GM06990 (cell line): ENCODE measurements around the gene EXOC3.
A peak's percentile ranks its signal among the peaks of the same experiment; 100 is the strongest.

Experiments
- DNase-seq: peaks from one replicate; pipeline ENCODE4 v3.0.0-alpha.2; 2011; ENCODE audit not compliant: insufficient read length; ENCODE audit errors: extremely low read depth
- H3K27me3 ChIP-seq: replicated peaks from 2 replicates; pipeline ENCODE4 v1.6.0; 2011; ENCODE audit warnings: low read length; ENCODE audit not compliant: control insufficient read depth, insufficient read depth
- H3K36me3 ChIP-seq: 2 replicates; pipeline ENCODE4 v1.5.1; 2011; ENCODE audit warnings: low read length; ENCODE audit not compliant: control insufficient read depth, insufficient read depth
- H3K4me3 ChIP-seq: replicated peaks from 2 replicates; pipeline ENCODE4 v1.5.1; 2011; ENCODE audit warnings: low read depth, mild to moderate bottlenecking, control low read depth, low read length
- TF ChIP-seq, protein P1 (sequence below): IDR thresholded peaks from 2 replicates; pipeline ENCODE4 v1.5.1; 2011; ENCODE audit warnings: low read length, control low read depth, mild to moderate bottlenecking, inconsistent platforms; ENCODE audit not compliant: insufficient read depth, poor library complexity, severe bottlenecking

Gene EXOC3

DNA sequence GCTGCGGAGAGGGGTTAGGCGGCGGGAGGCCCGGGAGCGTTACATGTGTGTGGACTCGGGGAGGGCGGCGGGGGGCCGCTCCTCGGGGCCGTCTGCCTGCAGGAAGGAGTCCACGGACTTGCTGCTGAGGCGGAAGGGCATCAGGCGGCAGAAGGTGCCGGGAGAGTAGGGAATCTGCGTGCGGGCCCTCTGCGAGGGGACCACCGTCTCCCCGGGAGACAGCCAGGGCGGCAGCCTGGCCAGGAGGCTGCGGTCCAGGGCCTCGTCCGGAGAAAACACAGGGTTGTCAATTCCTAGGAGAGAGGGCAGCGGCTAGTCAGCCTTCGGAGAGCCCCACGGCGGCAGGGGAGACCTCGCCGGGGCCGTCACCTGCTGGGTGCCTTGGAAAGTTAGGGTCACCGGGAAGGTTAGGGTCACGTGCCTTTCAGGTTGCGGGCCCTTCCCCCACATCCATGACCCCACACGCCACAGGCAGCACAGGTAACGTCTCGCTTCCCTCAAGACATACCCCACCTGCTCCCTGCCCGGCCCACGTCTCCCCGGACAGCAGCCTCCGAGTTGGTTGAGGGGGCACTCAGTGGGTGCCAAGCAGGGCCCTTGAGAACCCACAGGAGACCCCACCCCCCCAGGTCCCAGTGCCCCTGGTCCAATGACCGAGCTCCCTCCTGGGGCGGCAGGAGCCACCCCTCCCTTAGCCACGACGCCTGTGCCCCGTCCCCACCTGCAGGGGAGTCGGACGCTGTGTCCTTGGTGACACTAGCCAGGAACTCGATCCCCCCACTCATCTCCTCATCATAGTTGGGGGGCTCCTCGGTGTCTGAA is 32.1 kb downstream of the EXOC3 start:
- TF ChIP-seq, protein P1, sequence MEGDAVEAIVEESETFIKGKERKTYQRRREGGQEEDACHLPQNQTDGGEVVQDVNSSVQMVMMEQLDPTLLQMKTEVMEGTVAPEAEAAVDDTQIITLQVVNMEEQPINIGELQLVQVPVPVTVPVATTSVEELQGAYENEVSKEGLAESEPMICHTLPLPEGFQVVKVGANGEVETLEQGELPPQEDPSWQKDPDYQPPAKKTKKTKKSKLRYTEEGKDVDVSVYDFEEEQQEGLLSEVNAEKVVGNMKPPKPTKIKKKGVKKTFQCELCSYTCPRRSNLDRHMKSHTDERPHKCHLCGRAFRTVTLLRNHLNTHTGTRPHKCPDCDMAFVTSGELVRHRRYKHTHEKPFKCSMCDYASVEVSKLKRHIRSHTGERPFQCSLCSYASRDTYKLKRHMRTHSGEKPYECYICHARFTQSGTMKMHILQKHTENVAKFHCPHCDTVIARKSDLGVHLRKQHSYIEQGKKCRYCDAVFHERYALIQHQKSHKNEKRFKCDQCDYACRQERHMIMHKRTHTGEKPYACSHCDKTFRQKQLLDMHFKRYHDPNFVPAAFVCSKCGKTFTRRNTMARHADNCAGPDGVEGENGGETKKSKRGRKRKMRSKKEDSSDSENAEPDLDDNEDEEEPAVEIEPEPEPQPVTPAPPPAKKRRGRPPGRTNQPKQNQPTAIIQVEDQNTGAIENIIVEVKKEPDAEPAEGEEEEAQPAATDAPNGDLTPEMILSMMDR, result no peak
- Histone ChIP-seq H3K27me3 (no peaks in the 10 kb centered on the region), H3K36me3 (peaks cover 4% of the 10 kb centered on the region), H3K4me3 (peak overlapping the region; percentile 80)
- peak; percentile 48 for DNase-seq

DNA sequence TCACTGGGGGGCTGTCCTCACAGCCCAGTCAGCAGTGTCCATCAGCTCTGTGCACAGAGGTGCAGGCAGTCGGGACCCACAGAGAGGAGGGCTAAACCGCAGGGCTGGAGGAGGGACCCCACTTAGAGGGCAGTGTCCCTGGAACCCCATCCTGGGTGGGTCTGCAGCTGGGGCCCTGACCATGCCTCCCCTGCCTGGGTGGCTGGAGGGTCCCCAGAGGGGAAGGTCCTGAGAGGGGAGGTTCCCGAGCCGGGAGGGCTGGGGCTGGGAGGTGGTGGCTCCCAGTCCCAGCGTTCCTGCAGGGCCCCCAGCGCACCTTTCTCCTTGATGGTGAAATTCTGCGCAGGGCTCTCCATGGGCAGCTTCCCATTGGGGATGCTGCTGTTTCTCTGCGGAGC is 32.7 kb downstream of the EXOC3 start:
- DNase-seq, result no peak
- Histone ChIP-seq H3K27me3 (no peaks in the 10 kb centered on the region), H3K4me3 (peak overlapping the region; percentile 2; the same call in 1 of the 2 replicates), H3K36me3 (peaks cover 2% of the 10 kb centered on the region)
- TF ChIP-seq, protein P1, result no peak

DNA sequence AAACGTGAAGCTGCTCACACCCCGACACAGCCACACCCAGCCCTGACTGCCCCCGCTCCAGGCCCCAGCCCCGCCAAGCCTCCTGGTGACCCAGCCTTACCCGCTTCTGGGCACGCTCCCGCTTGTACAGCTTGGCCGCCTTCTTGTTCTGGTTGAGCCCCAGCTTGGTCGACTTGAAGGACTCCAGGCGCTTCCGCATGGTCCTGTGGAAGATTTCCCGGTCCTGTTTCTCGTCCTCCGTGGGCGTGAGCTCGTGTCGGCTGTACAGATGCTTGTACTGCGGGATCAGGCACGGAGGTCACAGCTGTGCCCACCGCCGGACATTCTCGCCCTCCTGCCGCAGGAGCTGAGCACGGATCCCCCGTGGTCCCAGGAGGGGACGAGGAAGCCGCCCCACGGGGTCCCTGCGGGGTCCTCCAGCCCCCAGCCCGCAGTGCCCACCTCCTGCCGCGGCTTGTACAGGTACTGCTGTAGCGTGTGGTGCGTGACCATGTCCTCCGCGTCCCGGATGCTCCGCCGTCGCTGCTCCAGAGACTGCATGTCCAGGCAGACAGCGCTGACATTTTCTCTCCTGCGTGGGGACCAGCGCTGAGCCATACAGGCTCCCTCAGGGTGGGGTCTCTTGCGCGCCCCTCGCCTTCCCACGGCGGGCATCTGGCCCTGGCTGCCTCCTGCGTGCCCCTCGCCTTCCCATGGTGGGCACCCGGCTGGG is 33.3 kb downstream of the EXOC3 start:
- Histone ChIP-seq H3K27me3 (no peaks in the 10 kb centered on the region), H3K36me3 (no peaks in the 10 kb centered on the region; the same call in none of the 2 replicates), H3K4me3 (no peak overlapping the region)
- DNase-seq, result no peak
- TF ChIP-seq, protein P1, result no peak

DNA sequence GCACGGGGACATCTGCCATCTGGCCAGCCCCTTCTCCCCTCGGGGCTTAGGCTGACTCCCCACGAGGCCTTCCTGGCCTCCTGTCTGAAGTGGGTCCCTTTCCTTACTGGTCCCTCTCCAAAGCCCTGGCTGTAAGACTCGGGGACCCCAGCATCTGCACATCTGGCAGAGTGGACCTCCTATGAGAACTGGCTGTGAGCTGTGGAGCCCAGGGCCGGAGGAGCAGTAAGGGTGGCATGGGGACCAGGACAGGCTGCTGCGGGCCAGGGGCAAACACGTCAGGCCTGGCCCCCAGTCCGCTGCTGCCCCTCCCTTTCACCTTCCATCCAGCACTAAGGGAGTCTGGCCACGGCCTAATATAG is 33.8 kb downstream of the EXOC3 start:
- TF ChIP-seq, protein P1, result no peak
- H3K27me3 ChIP-seq, result no peaks in the 10 kb centered on the region

DNA sequence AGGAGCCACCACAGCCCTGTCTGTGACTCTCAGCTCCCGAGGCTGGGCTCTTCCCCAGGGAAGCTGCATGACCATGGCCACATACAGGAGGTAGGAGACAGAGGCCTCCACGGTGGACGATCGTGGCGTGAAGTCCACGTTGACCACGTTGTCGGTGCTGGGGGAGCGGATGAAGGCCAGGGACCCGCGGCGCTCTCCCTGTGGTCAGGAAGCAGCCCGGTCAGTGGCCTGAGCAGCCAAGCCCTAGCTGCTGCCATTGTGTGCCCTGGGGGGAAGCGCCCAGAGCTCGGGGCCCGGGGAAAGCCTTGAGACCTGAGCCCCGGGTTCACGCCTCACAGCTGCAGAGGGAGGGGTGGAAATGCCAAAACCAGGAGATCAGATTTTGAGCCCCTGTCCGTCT is 34.3 kb downstream of the EXOC3 start:
- H3K27me3 ChIP-seq, result no peaks in the 10 kb centered on the region
- no peaks in the 10 kb centered on the region; the same call in 1 of the 2 replicates for H3K36me3 ChIP-seq
- TF ChIP-seq, protein P1, result no peak
- no peak overlapping the region for H3K4me3 ChIP-seq
- DNase-seq, result no peak

More for the DNA sequence above, 33.8 kb downstream of the EXOC3 start:
- Histone ChIP-seq H3K4me3 (no peak overlapping the region), H3K36me3 (no peaks in the 10 kb centered on the region; the same call in 1 of the 2 replicates)
- no peak for DNase-seq
